MCF 10A (cell line): ENCODE measurements around the gene MACROH2A2. TPM values are rescaled to one million over a fixed set of nuclear protein-coding genes. Genes with fewer than 3 reads are reported as not detected.
"Not testable (repeated sequence)": the region's sequence is repeated elsewhere in the genome, so short reads cannot be mapped to it uniquely, and the experiment has no call there.

Experiments
- BruUV-seq: library from RNA; stranded (reverse); fragments of 400-500 nt; replicated peaks from 2 replicates; lab custom pipeline; 2021; lab: Mats Ljungman, UMichigan
- CTCF ChIA-PET: fragments of 300-600 bp; sonication (Branson Sonifier 250); formaldehyde crosslinking; extraction: SDS; loops from one replicate; lab custom pipeline; 2021; ENCODE audit warnings: antibody characterized with exemption, inconsistent platforms; lab: Yijun Ruan, JAX
- POLR2A ChIA-PET: fragments of 300-600, 350-650 bp; sonication (Branson Sonifier 250); formaldehyde crosslinking; extraction: SDS; loops from one replicate; lab custom pipeline; 2020; ENCODE audit warnings: antibody characterized with exemption, inconsistent platforms; lab: Yijun Ruan, JAX
- DNase-seq: peaks from one replicate; pipeline ENCODE4 v3.0.0-alpha.2; 2018; ENCODE audit not compliant: unreplicated experiment
- H3K27ac Mint-ChIP-seq: one replicate; pipeline ENCODE4 v1.8.0; 2022; ENCODE audit warnings: mild to moderate bottlenecking, low read depth, mixed read lengths; ENCODE audit not compliant: unreplicated experiment
- H3K27me3 Mint-ChIP-seq: one replicate; pipeline ENCODE4 v1.8.0; 2022; ENCODE audit warnings: mixed read lengths; ENCODE audit not compliant: insufficient read depth, unreplicated experiment
- H3K36me3 Mint-ChIP-seq: one replicate; pipeline ENCODE4 v1.8.0; 2022; ENCODE audit warnings: mild to moderate bottlenecking, moderate library complexity, mixed read lengths; ENCODE audit not compliant: insufficient read depth, unreplicated experiment
- H3K4me1 Mint-ChIP-seq: one replicate; pipeline ENCODE4 v1.8.0; 2022; ENCODE audit warnings: mixed read lengths; ENCODE audit not compliant: insufficient read depth, unreplicated experiment
- H3K4me3 Mint-ChIP-seq: one replicate; pipeline ENCODE4 v1.8.0; 2022; ENCODE audit warnings: mild to moderate bottlenecking, moderate library complexity, mixed read lengths; ENCODE audit not compliant: unreplicated experiment
- H3K9me3 Mint-ChIP-seq: one replicate; pipeline ENCODE4 v1.8.0; 2022; ENCODE audit warnings: mixed read lengths; ENCODE audit not compliant: unreplicated experiment
- intact Hi-C: fragments of 100-400 bp; cut with micrococcal nuclease; formaldehyde crosslinking; loops from 2 replicates; pipeline ENCODE4 v1.14.1; 2022
- total RNA-seq: library from RNA; stranded (reverse); gene quantifications from 2 replicates; pipeline ENCODE4 v1.2.3, GENCODE V29; 2022
- TF ChIP-seq, protein P1 (sequence below): fragments of 200-600 bp; IDR thresholded peaks from one replicate; pipeline ENCODE4 v1.8.0; 2022; ENCODE audit warnings: antibody characterized with exemption, mild to moderate bottlenecking; ENCODE audit not compliant: unreplicated experiment

Gene MACROH2A2
- total RNA-seq, 1 experiment from 2014 or later = 17.6 TPM

GRCh38 chr10:70078937-70079336, 26.3 kb downstream of the MACROH2A2 start:
- H3K36me3 Mint-ChIP-seq = peaks cover 7% of the 10 kb centered on the region
- DNase-seq = no peak
- intact Hi-C loops = no loop called here
- no peak overlapping the region for H3K4me3 Mint-ChIP-seq
- no peak overlapping the region for H3K27ac Mint-ChIP-seq
- H3K27me3 Mint-ChIP-seq = no peaks in the 10 kb centered on the region
- no peaks in the 10 kb centered on the region for H3K9me3 Mint-ChIP-seq
- ChIA-PET POLR2A (no interaction called here), CTCF (interaction anchor here (1.0 to 3.0 kb wide), 3 partner anchors 37 to 67 kb away, joined by 3 to 12 read pairs (median 3); partner anchors contain the start of gene TYSND1)
- TF ChIP-seq, protein P1, sequence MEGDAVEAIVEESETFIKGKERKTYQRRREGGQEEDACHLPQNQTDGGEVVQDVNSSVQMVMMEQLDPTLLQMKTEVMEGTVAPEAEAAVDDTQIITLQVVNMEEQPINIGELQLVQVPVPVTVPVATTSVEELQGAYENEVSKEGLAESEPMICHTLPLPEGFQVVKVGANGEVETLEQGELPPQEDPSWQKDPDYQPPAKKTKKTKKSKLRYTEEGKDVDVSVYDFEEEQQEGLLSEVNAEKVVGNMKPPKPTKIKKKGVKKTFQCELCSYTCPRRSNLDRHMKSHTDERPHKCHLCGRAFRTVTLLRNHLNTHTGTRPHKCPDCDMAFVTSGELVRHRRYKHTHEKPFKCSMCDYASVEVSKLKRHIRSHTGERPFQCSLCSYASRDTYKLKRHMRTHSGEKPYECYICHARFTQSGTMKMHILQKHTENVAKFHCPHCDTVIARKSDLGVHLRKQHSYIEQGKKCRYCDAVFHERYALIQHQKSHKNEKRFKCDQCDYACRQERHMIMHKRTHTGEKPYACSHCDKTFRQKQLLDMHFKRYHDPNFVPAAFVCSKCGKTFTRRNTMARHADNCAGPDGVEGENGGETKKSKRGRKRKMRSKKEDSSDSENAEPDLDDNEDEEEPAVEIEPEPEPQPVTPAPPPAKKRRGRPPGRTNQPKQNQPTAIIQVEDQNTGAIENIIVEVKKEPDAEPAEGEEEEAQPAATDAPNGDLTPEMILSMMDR = no peak
- H3K4me1 Mint-ChIP-seq = peaks cover 11% of the 10 kb centered on the region
- BruUV-seq = no TSS peak

GRCh38 chr10:70080789-70081188, 28.1 kb downstream of the MACROH2A2 start:
- CTCF ChIA-PET = interaction anchor here (0.6 to 3.0 kb wide), 4 partner anchors 29 to 126 kb away, joined by 3 to 12 read pairs (median 3); no protein-coding TSS in a partner anchor
- peaks cover 11% of the 10 kb centered on the region for H3K4me1 Mint-ChIP-seq
- DNase-seq, H3K4me3 Mint-ChIP-seq, POLR2A ChIA-PET, H3K36me3 Mint-ChIP-seq, H3K27ac Mint-ChIP-seq, BruUV-seq, H3K27me3 Mint-ChIP-seq, H3K9me3 Mint-ChIP-seq, intact Hi-C loops: not testable (repeated sequence)

GRCh38 chr10:70084189-70084588, 31.5 kb downstream of the MACROH2A2 start:
- BruUV-seq = no TSS peak
- intact Hi-C loops = no loop called here

DNA sequence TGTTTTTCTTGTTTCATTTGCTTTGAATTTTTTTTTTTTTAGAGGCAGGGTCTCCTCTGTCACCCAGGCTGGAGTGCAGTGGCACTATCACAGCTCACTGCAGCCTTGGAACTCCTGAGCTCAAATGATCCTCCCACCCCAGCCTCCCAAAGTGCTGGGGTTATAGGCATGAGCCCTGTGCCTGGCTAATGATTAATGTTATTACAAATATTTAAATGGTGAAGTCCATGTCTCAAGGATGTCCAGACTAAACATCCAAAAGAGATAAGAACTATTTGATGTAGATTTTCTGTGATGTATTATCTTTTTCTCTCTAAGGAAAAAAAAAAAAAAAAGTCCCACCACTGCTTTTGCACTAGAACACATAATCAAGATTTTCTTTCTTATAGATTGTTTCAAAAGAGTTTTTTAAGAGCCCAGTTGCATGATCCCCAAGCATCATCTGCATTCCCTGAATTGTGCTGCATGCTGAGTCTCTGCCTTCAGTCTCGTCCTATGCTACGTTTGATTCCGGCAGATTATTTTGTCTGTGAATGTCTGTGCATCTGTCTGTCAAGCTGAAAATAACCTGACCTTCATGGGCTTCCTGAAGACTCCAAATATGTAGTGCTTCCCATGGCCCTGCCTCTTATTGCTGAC, 33.4 kb downstream of the MACROH2A2 start:
- CTCF ChIA-PET = interaction anchor here (0.7 kb wide), 1 partner anchor 30 kb away, joined by 4 read pairs; no protein-coding TSS in a partner anchor

More at GRCh38 chr10:70084189-70084588, 31.5 kb downstream of the MACROH2A2 start:
- TF ChIP-seq, protein P1 = peak; percentile 13
- Mint-ChIP-seq H3K36me3 (peaks cover 7% of the 10 kb centered on the region), H3K27ac (no peak overlapping the region), H3K4me1 (no peaks in the 10 kb centered on the region), H3K27me3 (no peaks in the 10 kb centered on the region), H3K4me3 (no peak overlapping the region), H3K9me3 (no peaks in the 10 kb centered on the region)
- ChIA-PET CTCF (interaction anchor here (0.7 to 1.2 kb wide), 3 partner anchors 11 to 284 kb away, joined by 3 to 5 read pairs (median 4); no protein-coding TSS in a partner anchor), POLR2A (no interaction called here)
- no peak for DNase-seq

More for the DNA sequence above, 33.4 kb downstream of the MACROH2A2 start:
- no peak overlapping the region for H3K27ac Mint-ChIP-seq
- H3K36me3 Mint-ChIP-seq = peaks cover 6% of the 10 kb centered on the region
- BruUV-seq = no TSS peak
- no peaks in the 10 kb centered on the region for H3K4me1 Mint-ChIP-seq
- POLR2A ChIA-PET = interaction anchor here (1.0 kb wide), 1 partner anchor 8 kb away, joined by 4 read pairs; no protein-coding TSS in a partner anchor
- DNase-seq = no peak
- TF ChIP-seq, protein P1 = no peak
- intact Hi-C loops = no loop called here
- H3K27me3 Mint-ChIP-seq = no peaks in the 10 kb centered on the region
- H3K4me3 Mint-ChIP-seq = no peak overlapping the region
- no peaks in the 10 kb centered on the region for H3K9me3 Mint-ChIP-seq
